Measurements from ENCODE around the gene SLC22A5. TPM values are rescaled to one million over a fixed set of nuclear protein-coding genes. Genes with fewer than 3 reads are reported as not detected.

Gene SLC22A5
- total and polyA plus RNA-seq, 10 of the 15 experiments (the other 5 are each of a cell fraction or from before 2014, with no cell fraction given) = 1.1 to 4.4 (median 2.3) TPM

GRCh38 chr5:132418881-132419280 lies 49.4 kb downstream of the SLC22A5 start:
- DNase-seq (ENCODE audit: low read depth, low spot score) = no peak
- TF ChIP-seq ZNF24 (IDR thresholded peaks at IDR 0.05) (0 out of 2 replicates have a peak, but pooled peaks have one; percentile 12), NKRF (conservative IDR thresholded peaks at IDR 0.05) (no peak)
- peaks cover 6 to 24% of the 10 kb centered on the region in 2 experiments for H3K36me3 ChIP-seq (ENCODE audit: control insufficient read depth in 2 of 2, insufficient read depth in 2 of 2, low read length in 1 of 2)
- H3K4me3 ChIP-seq = no peak overlapping the region
- no peak for FAIRE-seq
- ChIA-PET RAD21 (ENCODE audit: unreplicated experiment) (interaction anchor here (0.6 to 6.2 kb wide), 3 partner anchors 32 to 79 kb away, joined by 5 to 121 read pairs (median 72); partner anchors contain the start of gene IRF1), CTCF (interaction anchor here (0.8 to 3.1 kb wide), 6 partner anchors 18 to 77 kb away, joined by 3 to 33 read pairs (median 8); partner anchors contain the start of gene IRF1), POLR2A (interaction anchor here (1.7 to 5.8 kb wide), 3 partner anchors 9 to 77 kb away, joined by 7 to 97 read pairs (median 57); partner anchors contain the start of gene IRF1), SMC1A (ENCODE audit: uncharacterized antibody, unreplicated experiment) (interaction anchor here (5.9 to 6.2 kb wide), 3 partner anchors 48 to 79 kb away, joined by 35 to 98 read pairs (median 66); partner anchors contain the start of gene IRF1)
- H3K9me3 ChIP-seq (replicated peaks; ENCODE audit: control insufficient read depth, insufficient read depth, low read length) = no peaks in the 10 kb centered on the region
- no peaks in the 10 kb centered on the region for H3K27me3 ChIP-seq (replicated peaks in 1 of 2; ENCODE audit: control insufficient read depth in 2 of 2, insufficient read depth in 2 of 2, low read length in 1 of 2)
- H3K27ac ChIP-seq (ENCODE audit: control insufficient read depth, insufficient read depth) = no peak overlapping the region; the same call in 1 of the 2 replicates
- peak overlapping the region; percentile 55 for H3K9ac ChIP-seq (ENCODE audit: control insufficient read depth, insufficient read depth, low read length)
- WGBS (ENCODE audit: insufficient coverage, insufficient replicate concordance, low lambda C conversion rate, missing lambda C conversion rate) = 95% methylated on average over 2 of the region's 2 CpGs
- H2AFZ ChIP-seq (ENCODE audit: control insufficient read depth, low read depth, low read length) = no peak overlapping the region
- in situ Hi-C loops (cut with MboI) = no loop called here
- no TSS peak for BruUV-seq (replicated peaks)
- peak overlapping the region; percentile 89 for H3K4me2 ChIP-seq (ENCODE audit: control insufficient read depth, insufficient read depth)
- no peak for ATAC-seq
- H4K20me1 ChIP-seq (ENCODE audit: control insufficient read depth, insufficient read depth) = no peaks in the 10 kb centered on the region
- H3K4me1 ChIP-seq (ENCODE audit: control insufficient read depth, insufficient read depth, low read length) = peaks cover 74% of the 10 kb centered on the region
- intact Hi-C loops (cut with micrococcal nuclease; ENCODE audit: unreplicated experiment) = loop anchor here (1.0 kb wide), 3 partner anchors 48 to 82 kb away; no protein-coding TSS in a partner anchor
- H3K79me2 ChIP-seq (ENCODE audit: control insufficient read depth, insufficient read depth, low read length) = peaks cover 86% of the 10 kb centered on the region

All from GM12878 (cell line).